Ovary (tissue), 9 donors: ENCODE data around the gene EIF5A. TPM values are rescaled to one million over a fixed set of nuclear protein-coding genes. Genes with fewer than 3 reads are reported as not detected.

Experiments used
- DNase-seq, 5 donors: peaks; one replicate each; pipeline ENCODE4 v3.0.0-alpha.2; 2019 to 2020
- H3K27ac ChIP-seq, 2 donors: fragments of 200-600 bp; one replicate each; pipeline versions ENCODE4 v1.5.1 to v1.8.0; 2019 to 2022
- H3K27me3 ChIP-seq: fragments of 200-600 bp; one replicate; pipeline ENCODE4 v1.8.0; 2022
- H3K36me3 ChIP-seq: fragments of 200-600 bp; sonication (generic); one replicate; pipeline ENCODE4 v1.5.1; 2019
- H3K4me1 ChIP-seq: one replicate; pipeline ENCODE4 v1.8.1; 2013; ENCODE audit warnings: mild to moderate bottlenecking, moderate library complexity; ENCODE audit not compliant: insufficient read depth
- H3K4me3 ChIP-seq: fragments of 200-600 bp; sonication (generic); one replicate; pipeline ENCODE4 v1.5.1; 2017
- H3K9me3 ChIP-seq, 2 donors: fragments of 200-600 bp in 1 of 2; sonication (generic) in 1 of 2; one replicate each; pipeline versions ENCODE4 v1.5.1 to v1.8.1; 2013 to 2019; ENCODE audit warnings: mild to moderate bottlenecking in 1 of 2, moderate library complexity in 1 of 2
- CTCF ChIP-seq, 3 donors: fragments of 450-650 bp in 2 of 3; fragments of 200-600 bp in 1 of 3; IDR thresholded peaks; one replicate each; pipeline versions ENCODE4 v1.5.1 to v1.8.0; 2016 to 2022; ENCODE audit warnings: antibody characterized with exemption in 3 of 3, mild to moderate bottlenecking in 1 of 3
- EP300 ChIP-seq: sonication (generic); formaldehyde crosslinking; IDR thresholded peaks from one replicate; pipeline ENCODE4 v1.6.1; 2017; ENCODE audit warnings: antibody characterized with exemption
- POLR2A ChIP-seq: fragments of 450-650 bp; IDR thresholded peaks from one replicate; pipeline ENCODE4 v1.6.1; 2017; ENCODE audit warnings: antibody characterized with exemption, mild to moderate bottlenecking, moderate library complexity
- WGBS, 3 donors: extraction: QIAGEN DNeasy Blood & Tissue Kit in 1 of 3; methylation state at CpG; one replicate each; pipeline versions ENCODE4 v1.1.5 to v1.1.7; 2013 to 2017; 5-methylcytosine and 5-hydroxymethylcytosine counted together
- intact Hi-C, 4 donors: fragments of 100-400 bp; cut with DNase I; formaldehyde crosslinking; loops; one replicate each; pipeline versions ENCODE4 v1.11.0 to v1.15.1; 2022 to 2023
- polyA plus RNA-seq, 2 donors: library from polyadenylated mRNA; stranded (reverse); fragments of 200-250 nt in 1 of 2; fragments of 350-450 nt in 1 of 2; fragmentation: Illumina TruSeq in 1 of 2; extraction: RNeasy Lipid Tissue Mini Kit (QIAGEN cat#74804) in 1 of 2; gene quantifications; one replicate each; pipeline ENCODE4 v1.2.3, GENCODE V29; 2013 to 2014
- total RNA-seq, 7 donors: library from RNA; depleted of rRNA in 2 of 7; stranded (reverse); fragments of >200 nt in 2 of 7; fragmentation: NEBNext Ultra II Directional in 3 of 7; extraction: Animal tissue kit (Norgen Biotek cat#: 25700) in 3 of 7; gene quantifications; one replicate each; pipeline versions ENCODE4 v1.1.0 to v1.2.4, GENCODE V29; 2016 to 2023
- donor health status: DM: no; HTN: no; CAD: no; lungs with moderate emphysema.
- donor health status: DM: no; HTN: no; CAD: no.
- donor health status: Bipolar disorder and iron deficiency.
- donor health status: DM: yes; HTN: yes; CAD: no.
- donor health status: DM: no; HTN: no; CAD: no.
- donor health status: DM: yes; HTN: yes; CAD: no.

Gene EIF5A
- total and polyA plus RNA-seq, 9 donors, result 55.9 to 302 (median 229) TPM

DNA sequence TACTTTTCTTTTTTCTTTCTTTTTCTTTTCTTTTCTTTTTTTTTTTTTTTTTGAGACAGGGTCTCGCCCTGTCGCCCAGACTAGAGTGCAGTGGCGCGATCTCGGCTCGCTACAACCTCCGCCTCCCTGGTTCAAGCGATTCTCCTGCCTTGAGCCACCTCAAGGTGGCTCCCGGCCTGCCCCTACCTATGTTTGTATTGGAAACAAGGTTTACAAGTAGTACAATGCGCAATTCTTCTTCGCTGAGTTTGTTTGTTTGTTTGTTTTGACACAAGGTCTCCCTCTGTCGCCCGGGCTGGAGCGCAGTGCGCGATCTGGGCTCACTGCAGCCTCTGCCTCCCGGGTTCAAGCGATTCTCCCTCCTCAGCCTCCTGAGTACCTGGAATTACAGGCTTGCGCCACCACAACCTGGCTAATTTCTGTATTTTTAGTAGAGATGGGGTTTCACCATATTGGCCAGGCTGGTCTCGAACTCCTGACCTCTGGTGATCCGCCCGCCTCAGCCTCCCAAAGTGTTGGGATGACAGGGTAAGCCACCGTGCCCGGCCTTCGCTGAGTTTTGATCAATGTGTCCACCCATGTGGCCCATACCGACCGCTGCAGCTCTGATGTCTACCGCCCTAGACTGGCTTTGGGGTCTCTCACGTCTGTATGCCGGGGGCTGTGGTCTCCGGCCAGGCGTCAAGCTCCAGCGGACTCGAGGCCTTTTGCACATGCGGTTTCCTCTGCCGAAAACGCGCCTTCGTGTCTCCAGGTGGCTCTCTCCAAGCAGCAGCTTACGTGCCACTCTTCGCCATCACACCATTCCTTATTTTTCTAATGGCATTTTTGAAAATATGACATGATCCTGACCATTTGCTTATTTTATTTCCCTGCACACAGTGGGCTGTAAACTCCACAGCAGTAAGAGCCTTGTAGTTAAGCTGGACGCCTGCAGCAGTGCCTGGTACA, 11.9 kb upstream of the EIF5A start:
- no peak overlapping the region for H3K4me3 ChIP-seq
- intact Hi-C loops, result loop anchor here (1.0 to 5.0 kb wide), 4 partner anchors 14 to 251 kb away; partner anchors contain the start of genes SLC2A4 (in 4 of the 4) and SLC16A11 (in 1 of the 4)
- whole genome bisulfite sequencing, 3 donors, result 53 to 60% (median 57%) methylated on average over 42 of the region's 42 CpGs
- DNase-seq, result no peak
- peaks cover 3% of the 10 kb centered on the region for H3K27me3 ChIP-seq
- peaks cover 9% of the 10 kb centered on the region for H3K4me1 ChIP-seq
- no peaks in the 10 kb centered on the region for H3K9me3 ChIP-seq
- no peaks in the 10 kb centered on the region for H3K36me3 ChIP-seq
- TF ChIP-seq POLR2A, result no peak
- H3K27ac ChIP-seq, result no peak overlapping the region

DNA sequence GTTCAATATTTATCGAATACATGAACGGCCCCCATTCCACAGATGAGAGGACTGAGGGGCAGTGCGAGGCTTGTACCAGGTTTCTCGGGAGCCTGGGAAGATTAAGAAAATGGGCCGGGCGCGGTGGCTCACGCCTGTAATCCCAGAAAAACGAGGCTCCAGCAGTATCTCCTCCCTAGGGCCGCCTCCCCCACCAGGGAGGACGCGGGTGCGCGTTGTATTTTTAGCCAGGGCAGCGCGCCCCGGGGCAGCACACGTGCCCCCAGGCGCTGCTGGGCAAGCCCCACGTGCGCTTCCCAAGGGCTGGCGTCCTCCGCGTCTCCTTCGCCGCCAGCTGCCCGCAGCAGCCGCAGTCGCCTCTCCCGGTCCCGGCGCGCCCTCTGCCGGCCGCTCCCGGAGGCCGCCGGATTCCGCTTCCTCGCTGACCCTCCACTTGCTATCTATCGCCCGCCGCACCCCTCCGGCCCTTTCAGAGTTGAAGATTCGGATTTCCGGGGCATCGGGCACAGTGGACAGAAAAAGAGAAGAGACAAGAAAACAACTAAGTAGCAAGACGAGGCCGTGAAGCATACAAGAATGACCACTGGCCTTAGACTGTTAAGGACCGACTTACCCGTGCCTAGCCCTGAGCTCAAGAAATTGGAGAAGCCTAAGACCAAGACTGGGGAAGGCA, 11.1 kb upstream of the EIF5A start:
- Histone ChIP-seq H3K4me1 (peaks cover 9% of the 10 kb centered on the region), H3K27me3 (peaks cover 3% of the 10 kb centered on the region), H3K9me3 (no peaks in the 10 kb centered on the region), H3K27ac (no peak overlapping the region), H3K4me3 (peak overlapping the region; percentile 6), H3K36me3 (no peaks in the 10 kb centered on the region)
- WGBS, 3 donors, result 1 to 3% (median 2%) methylated on average over 40 to 51 of the region's 51 CpGs
- TF ChIP-seq CTCF (IDR thresholded peaks at IDR 0.05), result peak; percentile 88 to 98 (median 94)
- no peak for TF ChIP-seq POLR2A
- intact Hi-C loops, result loop anchor here in 3 of 4 donors (1.0 to 5.0 kb wide), 4 partner anchors 15 to 252 kb away; partner anchors contain the start of genes SLC2A4 (in 3 of the 3) and SLC16A11 (in 1 of the 3)
- peak; percentile 78 to 90 (median 83) for DNase-seq

- Histone ChIP-seq H3K4me3 (no peak overlapping the region), H3K9me3 (no peaks in the 10 kb centered on the region), H3K4me1 (peaks cover 4% of the 10 kb centered on the region), H3K36me3 (no peaks in the 10 kb centered on the region), H3K27ac (no peak overlapping the region), H3K27me3 (no peaks in the 10 kb centered on the region)
- no peak for DNase-seq
- WGBS, 3 donors, result 93 to 97% (median 94%) methylated on average over 7 of the region's 7 CpGs
- TF ChIP-seq CTCF (IDR thresholded peaks at IDR 0.05), result no peak
- no peak for TF ChIP-seq POLR2A
- TF ChIP-seq EP300, result no peak
- intact Hi-C loops, result no loop called here
Observed at GRCh38 chr17:7304179-7304578, 3.2 kb upstream of the EIF5A start.

GRCh38 chr17:7307686-7308624, 527 bp downstream of the EIF5A start:
- peak; percentile 51 to 82 (median 78) for DNase-seq
- intact Hi-C loops, result loop anchor here in 1 of 4 donors (5.0 kb wide), 1 partner anchor 264 kb away; no protein-coding TSS in a partner anchor
- WGBS, 3 donors, result 0 to 1% (median 1%) methylated on average over 28 to 104 of the region's 104 CpGs

More at GRCh38 chr17:7307686-7308624, 527 bp downstream of the EIF5A start:
- TF ChIP-seq CTCF (IDR thresholded peaks at IDR 0.05), result peak in 1 of 3 donors; percentile 8
- no peak for TF ChIP-seq EP300
- no peak for TF ChIP-seq POLR2A
- Histone ChIP-seq H3K27ac (peak overlapping the region; percentile 94), H3K4me3 (peak overlapping the region; percentile 91), H3K9me3 (no peaks in the 10 kb centered on the region), H3K36me3 (no peaks in the 10 kb centered on the region), H3K4me1 (peaks cover 9% of the 10 kb centered on the region), H3K27me3 (no peaks in the 10 kb centered on the region)
